Sigmoid colon (tissue), 4 donors: ENCODE data around the gene NLGN1.

Experiments used
- CTCF ChIP-seq, 4 experiments: fragments of 450-650 bp in 3 of 4; fragments of 200-600 bp in 1 of 4; IDR thresholded peaks; one replicate each; pipeline ENCODE4 v1.5.1; 2016 to 2019; ENCODE audit warnings: antibody characterized with exemption in 4 of 4, mild to moderate bottlenecking in 3 of 4, moderate library complexity in 2 of 4
- EP300 ChIP-seq, 4 donors: sonication (generic); formaldehyde crosslinking; IDR thresholded peaks; one replicate each; pipeline ENCODE4 v1.6.1; 2017; ENCODE audit warnings: antibody characterized with exemption in 4 of 4
- POLR2A ChIP-seq, 2 donors: fragments of 450-650 bp; IDR thresholded peaks; one replicate each; pipeline ENCODE4 v1.6.1; 2016; ENCODE audit warnings: antibody characterized with exemption in 2 of 2, mild to moderate bottlenecking in 2 of 2, moderate library complexity in 2 of 2
- POLR2AphosphoS5 ChIP-seq, 4 donors: sonication (generic); formaldehyde crosslinking; IDR thresholded peaks; one replicate each; pipeline ENCODE4 v1.6.1; 2017; ENCODE audit warnings: antibody characterized with exemption in 4 of 4

DNA sequence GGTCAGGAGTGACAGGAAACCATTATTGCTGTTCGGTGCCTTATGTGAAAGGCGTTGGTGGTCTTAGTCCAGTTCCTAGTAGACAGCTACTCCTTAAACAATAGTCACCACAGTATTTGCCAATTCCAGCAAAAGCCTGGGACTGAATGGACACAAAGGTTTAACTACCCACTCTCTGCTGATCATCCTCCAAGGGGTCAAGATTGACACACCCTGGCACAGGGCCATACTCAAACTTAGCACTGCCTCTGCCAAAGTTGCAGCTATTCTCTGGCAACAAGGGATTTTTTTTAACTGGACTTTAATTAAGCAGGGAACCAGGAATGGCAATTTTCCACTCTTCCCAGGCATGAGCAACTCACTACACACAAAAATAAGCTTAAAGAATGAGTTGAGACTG, 193.9 kb downstream of the NLGN1 start:
- TF ChIP-seq CTCF (IDR thresholded peaks at IDR 0.05): no peak
- no peak for TF ChIP-seq POLR2AphosphoS5 (IDR thresholded peaks at IDR 0.05)
- TF ChIP-seq POLR2A (IDR thresholded peaks at IDR 0.05): no peak
- no peak for TF ChIP-seq EP300 (IDR thresholded peaks at IDR 0.05)
